Amniotic epithelial cell (primary cell): ENCODE results near the gene ABHD16B.
A peak's percentile ranks its signal among the peaks of the same experiment; 100 is the strongest.
"Not testable (repeated sequence)": the region's sequence is repeated elsewhere in the genome, so short reads cannot be mapped to it uniquely, and the experiment has no call there.

Experiments
- DNase-seq: peaks from one replicate; pipeline ENCODE4 v3.0.0-alpha.2; 2010; ENCODE audit warnings: low read depth

Gene ABHD16B

GRCh38 chr20:63878899-63879663, 17.8 kb downstream of the ABHD16B start:
- no peak for DNase-seq

GRCh38 chr20:63880901-63881300, 19.6 kb downstream of the ABHD16B start:
- not testable (repeated sequence) for DNase-seq

GRCh38 chr20:63881451-63882226, 20.3 kb downstream of the ABHD16B start:
- DNase-seq: no peak

GRCh38 chr20:63882257-63883200, 21.2 kb downstream of the ABHD16B start:
- no peak for DNase-seq

- DNase-seq: no peak
These were observed 21.9 kb downstream of the ABHD16B start for GRCh38 chr20:63883201-63883593.

- no peak for DNase-seq
These were observed 23.4 kb downstream of the ABHD16B start for GRCh38 chr20:63884506-63885263.

GRCh38 chr20:63885264-63886053, 24.2 kb downstream of the ABHD16B start:
- DNase-seq: no peak

- no peak for DNase-seq
These were observed 24.7 kb downstream of the ABHD16B start for GRCh38 chr20:63886054-63886419.

- no peak for DNase-seq
These were observed 25.6 kb downstream of the ABHD16B start for GRCh38 chr20:63886921-63887320.

- peak; percentile 43 for DNase-seq
These were observed 28.2 kb downstream of the ABHD16B start for GRCh38 chr20:63889241-63890200.

GRCh38 chr20:63890201-63890576, 28.9 kb downstream of the ABHD16B start:
- DNase-seq: peak; percentile 69

GRCh38 chr20:63890616-63891015, 29.3 kb downstream of the ABHD16B start:
- DNase-seq: no peak

GRCh38 chr20:63891061-63892002, 30.0 kb downstream of the ABHD16B start:
- DNase-seq: no peak

- DNase-seq: no peak
These were observed 31.1 kb downstream of the ABHD16B start for GRCh38 chr20:63892402-63892801.

GRCh38 chr20:63893999-63894357, 32.7 kb downstream of the ABHD16B start:
- DNase-seq: no peak

GRCh38 chr20:63894358-63895201, 33.3 kb downstream of the ABHD16B start, which contains the start of gene DNAJC5:
Gene DNAJC5, plus strand, starts transcription at chr20:63895126. Its CDS starts 33,220 bp downstream, at chr20:63928346.
- peak; percentile 81 for DNase-seq

GRCh38 chr20:63895202-63895951, 34.1 kb downstream of the ABHD16B start:
- no peak for DNase-seq
